GM21447 (cell line): ENCODE data around the gene NANS.
"Not testable (repeated sequence)": the region's sequence is repeated elsewhere in the genome, so short reads cannot be mapped to it uniquely, and the experiment has no call there.

ENCODE experiments used
- ATAC-seq: cut with Tn5 transposase; IDR thresholded peaks from one replicate; pipeline ENCODE4 v1.9.1; 2021; ENCODE audit not compliant: unreplicated experiment

NANS gene

GRCh38 chr9:98075332-98075805 is 18.8 kb downstream of the NANS start:
- no peak for ATAC-seq

GRCh38 chr9:98076514-98076890 is 20.0 kb downstream of the NANS start:
- not testable (repeated sequence) for ATAC-seq

- no peak for ATAC-seq
Measured at GRCh38 chr9:98078895-98079294, 22.4 kb downstream of the NANS start.

- no peak for ATAC-seq
Measured at GRCh38 chr9:98080326-98080725, 23.8 kb downstream of the NANS start.

- ATAC-seq = no peak
Measured at GRCh38 chr9:98080780-98081179, 24.2 kb downstream of the NANS start.

DNA sequence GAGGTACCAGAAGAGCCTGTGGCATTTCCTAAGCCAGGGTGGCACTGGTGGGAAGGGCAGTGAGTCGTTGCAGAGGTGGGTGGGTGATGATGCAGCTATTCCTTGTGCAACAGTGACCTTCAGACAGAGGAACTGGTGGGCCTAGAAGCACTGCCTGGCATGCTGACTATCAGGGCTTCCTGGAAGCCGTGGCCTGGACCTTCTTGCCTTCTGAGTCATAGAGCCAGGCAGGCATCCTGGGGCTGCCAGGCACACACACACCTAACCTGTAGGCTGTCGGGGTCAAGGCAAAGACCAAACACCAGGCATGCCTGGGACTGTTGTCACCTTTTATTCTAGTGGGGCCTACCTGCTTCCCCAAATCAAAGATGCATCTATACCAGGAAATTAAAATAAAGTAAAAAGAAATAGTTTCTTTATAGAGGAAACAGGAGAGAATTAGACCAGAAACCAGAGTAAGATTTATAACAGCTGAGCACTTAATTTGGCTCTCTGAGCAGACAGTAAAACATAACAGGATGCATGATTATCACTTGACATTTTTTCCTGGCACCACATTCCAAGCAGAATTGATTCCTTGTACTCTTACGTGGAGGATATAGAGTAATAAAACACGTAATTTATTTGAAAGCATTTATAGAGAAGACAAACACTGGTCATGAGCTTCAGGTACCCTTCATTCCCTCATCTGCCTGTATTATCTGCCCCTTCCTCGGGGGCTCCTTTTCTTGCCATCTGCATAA is 25.1 kb downstream of the NANS start:
- ATAC-seq = no peak

DNA sequence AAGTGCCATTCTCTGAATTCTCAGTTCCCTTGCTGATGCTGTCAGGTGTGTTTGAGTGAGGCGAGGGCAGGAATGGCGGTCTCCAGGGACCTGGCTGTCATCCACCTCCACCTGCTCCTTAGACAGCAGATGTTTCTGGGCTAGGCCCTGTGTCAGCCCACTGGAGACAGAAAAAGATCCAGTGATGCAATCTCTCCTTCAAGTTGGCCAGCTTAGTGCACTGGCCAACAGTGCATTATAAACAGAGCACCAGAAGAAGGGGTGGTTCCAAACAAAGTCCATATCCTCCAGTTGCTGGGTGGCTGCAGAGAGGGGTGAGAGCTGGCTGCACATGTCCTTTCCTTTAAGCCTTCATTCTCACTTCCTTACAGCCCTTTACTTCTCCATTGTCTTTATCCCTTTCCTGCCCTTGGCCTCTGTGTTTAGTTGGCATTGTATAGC is 26.5 kb downstream of the NANS start:
- no peak for ATAC-seq

- no peak for ATAC-seq
Measured at GRCh38 chr9:98083566-98084183, 27.1 kb downstream of the NANS start.

DNA sequence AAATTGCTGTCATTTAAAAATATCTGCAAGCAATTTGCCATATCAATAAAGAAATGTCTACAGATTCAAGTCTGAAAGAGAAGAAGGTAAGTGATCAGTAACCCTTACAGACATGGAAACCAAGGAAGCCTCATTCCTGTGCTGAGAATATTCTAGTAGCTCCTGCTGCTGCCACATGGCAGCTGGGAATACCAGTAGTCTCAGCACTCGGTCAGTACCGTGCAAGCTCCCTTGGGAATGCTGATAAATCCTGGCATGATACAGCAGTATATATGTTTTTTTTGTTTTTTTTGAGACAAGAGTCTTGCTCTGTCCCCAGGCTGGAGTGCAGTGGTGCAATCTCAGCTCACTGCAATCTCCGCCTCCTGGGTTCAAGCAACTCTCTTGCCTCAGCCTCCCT is 27.9 kb downstream of the NANS start:
- no peak for ATAC-seq

- no peak for ATAC-seq
Measured at GRCh38 chr9:98085058-98085457, 28.5 kb downstream of the NANS start.

GRCh38 chr9:98085944-98086343 is 29.4 kb downstream of the NANS start:
- ATAC-seq = no peak

DNA sequence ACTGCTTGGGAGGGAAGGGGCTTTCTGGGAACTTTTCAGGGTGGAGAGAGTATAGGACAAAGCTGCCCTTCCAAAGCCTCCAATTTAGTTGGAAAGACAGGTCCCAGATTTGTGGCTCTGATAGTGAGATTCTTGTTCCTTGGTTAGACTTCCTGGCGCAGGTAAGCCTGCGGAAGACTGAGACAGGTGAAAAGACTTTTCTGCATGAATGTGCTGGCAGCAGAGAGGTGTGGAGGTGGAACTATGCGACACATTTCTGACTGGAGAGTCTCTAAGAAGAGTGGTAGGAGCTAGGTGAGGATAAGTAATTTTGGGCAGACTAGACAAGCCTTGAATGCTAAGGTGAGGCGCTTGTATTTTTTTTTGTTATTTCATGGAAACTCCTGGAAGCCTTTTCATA is 29.9 kb downstream of the NANS start:
- ATAC-seq = no peak

DNA sequence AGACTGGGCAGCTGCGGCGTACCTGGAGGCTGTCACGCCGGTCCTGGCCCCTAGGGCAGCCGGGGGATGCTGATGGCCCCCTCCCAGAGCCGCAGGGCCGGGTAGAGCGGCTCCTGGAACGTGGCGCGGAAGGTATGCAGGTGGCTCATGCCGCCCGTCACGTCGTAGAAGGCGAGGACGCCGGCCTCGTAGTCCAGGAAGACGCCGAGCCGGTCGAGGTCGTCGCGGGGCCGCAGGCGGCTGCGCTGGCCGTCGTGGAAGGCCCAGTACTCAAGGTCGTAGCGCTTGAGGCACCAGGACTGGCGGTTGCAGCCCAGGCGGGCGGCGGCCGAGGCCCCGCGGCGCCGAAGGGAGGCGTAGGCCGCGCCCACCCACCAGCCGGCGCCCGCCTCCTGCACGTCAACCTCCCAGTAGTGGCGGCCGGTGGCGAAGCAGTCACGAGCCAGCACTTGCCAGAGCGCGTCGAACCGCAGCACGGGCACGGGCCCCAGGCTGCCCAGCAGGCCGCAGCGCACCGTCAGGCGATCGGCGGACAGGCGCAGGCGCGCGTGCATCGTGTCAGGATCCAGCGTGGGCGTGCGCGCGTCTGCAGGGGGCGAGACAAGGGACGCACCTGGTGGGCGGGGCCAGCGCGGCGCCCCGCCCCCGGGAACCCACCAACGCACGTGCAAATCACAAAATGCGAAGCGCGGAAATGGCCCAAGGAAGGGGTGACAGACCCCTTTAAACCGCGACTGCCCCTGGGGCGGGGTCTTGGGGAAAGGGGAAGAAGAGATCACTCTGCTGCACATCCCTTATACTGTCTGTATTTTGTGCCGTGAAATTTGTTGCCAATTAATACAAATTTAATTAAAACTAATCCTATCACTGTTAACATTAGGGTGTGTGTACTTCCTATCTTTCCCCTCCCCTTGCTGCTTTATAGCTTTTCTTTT is 31.2 kb downstream of the NANS start:
- ATAC-seq = no peak

- ATAC-seq = not testable (repeated sequence)
Measured at GRCh38 chr9:98090674-98091073, 34.1 kb downstream of the NANS start.

GRCh38 chr9:98091735-98092612 is 35.4 kb downstream of the NANS start:
- no peak for ATAC-seq

GRCh38 chr9:98092613-98092931 is 36.0 kb downstream of the NANS start:
- no peak for ATAC-seq

GRCh38 chr9:98094316-98094715 is 37.8 kb downstream of the NANS start:
- no peak for ATAC-seq

DNA sequence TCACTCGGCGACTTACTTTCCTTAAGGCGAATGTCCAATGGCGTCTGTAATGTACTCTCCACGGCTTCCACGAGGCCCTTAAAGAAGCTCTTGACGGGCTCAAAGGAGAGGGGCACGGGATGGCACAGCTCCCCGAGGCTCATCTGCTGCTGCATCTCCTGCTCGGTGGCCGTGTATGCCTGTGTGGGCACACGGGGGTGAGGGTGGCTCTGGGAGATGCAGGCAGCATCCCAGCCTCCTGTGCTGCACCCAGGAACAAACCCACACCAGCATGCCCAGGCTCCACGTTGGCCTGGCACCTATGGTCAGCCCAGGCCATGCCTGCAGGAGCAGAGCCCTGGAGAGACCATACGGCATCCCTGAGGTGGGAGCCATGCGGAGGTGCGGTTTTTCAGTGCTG is 38.3 kb downstream of the NANS start:
- ATAC-seq = no peak

DNA sequence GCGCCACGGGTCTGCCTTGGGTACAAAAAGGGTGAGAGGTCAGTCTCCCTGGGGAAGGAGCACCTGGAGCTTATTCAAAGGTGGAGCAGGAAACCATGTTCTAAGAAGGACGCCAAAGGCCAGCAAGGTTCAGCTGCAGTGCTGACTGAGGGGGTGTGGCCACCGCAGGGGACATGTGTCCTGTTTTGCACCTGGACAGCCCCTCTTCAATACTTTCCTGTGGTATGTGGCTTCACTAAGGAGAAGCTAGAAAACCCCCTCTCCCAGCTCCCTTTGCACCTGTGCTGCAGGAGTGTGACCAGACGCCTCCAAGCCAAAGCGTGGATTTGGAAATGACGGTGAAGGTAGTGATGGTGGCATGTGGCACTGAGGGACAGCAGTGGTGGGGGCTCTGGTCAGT is 38.9 kb downstream of the NANS start:
- no peak for ATAC-seq

GRCh38 chr9:98096091-98096490 is 39.6 kb downstream of the NANS start:
- ATAC-seq = no peak

DNA sequence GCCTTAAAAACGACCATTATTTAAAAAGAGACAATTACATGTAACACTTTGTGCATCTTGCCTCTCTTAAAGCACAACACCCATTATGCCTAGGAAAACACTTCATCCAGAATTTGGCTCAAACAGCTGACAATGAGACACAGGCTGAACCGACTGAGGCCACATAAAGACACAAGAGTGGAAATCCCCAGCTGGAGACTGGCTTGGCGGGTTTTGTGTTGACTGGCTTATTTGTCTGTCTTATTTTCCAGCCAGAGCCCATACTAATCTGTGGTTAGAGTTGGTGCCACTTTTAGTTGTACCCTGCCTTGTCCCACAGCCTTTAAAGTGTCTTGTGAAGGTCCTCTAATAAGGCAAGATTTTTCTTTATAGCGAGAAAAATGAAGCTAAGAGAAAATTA is 41.3 kb downstream of the NANS start:
- no peak for ATAC-seq
